NCI-H226 (cell line): ENCODE results near the gene OXNAD1.

Experiments used
- DNase-seq: peaks from one replicate; pipeline ENCODE4 v3.0.0-alpha.2; 2015

OXNAD1 gene

GRCh38 chr3:16279010-16279801 lies 14.2 kb downstream of the OXNAD1 start:
- no peak for DNase-seq

- DNase-seq: no peak
These were observed 15.7 kb downstream of the OXNAD1 start for GRCh38 chr3:16280671-16281070.

GRCh38 chr3:16284633-16285032 lies 19.6 kb downstream of the OXNAD1 start:
- DNase-seq: no peak

GRCh38 chr3:16286161-16286560 lies 21.1 kb downstream of the OXNAD1 start:
- no peak for DNase-seq

GRCh38 chr3:16286751-16287543 lies 21.9 kb downstream of the OXNAD1 start:
- DNase-seq: no peak

- no peak for DNase-seq
These were observed 23.7 kb downstream of the OXNAD1 start for GRCh38 chr3:16288664-16289063.

- no peak for DNase-seq
These were observed 24.3 kb downstream of the OXNAD1 start for GRCh38 chr3:16289144-16289889.

GRCh38 chr3:16290007-16290826 lies 25.2 kb downstream of the OXNAD1 start:
- no peak for DNase-seq

- no peak for DNase-seq
These were observed 25.8 kb downstream of the OXNAD1 start for GRCh38 chr3:16290827-16291196.

GRCh38 chr3:16294844-16295243 lies 29.8 kb downstream of the OXNAD1 start:
- DNase-seq: no peak

GRCh38 chr3:16295298-16295890 lies 30.4 kb downstream of the OXNAD1 start:
- no peak for DNase-seq

GRCh38 chr3:16297997-16298885 lies 33.2 kb downstream of the OXNAD1 start:
- no peak for DNase-seq

GRCh38 chr3:16298891-16299290 lies 33.9 kb downstream of the OXNAD1 start:
- no peak for DNase-seq

- no peak for DNase-seq
These were observed 34.7 kb downstream of the OXNAD1 start for GRCh38 chr3:16299746-16300145.

- DNase-seq: no peak
These were observed 35.3 kb downstream of the OXNAD1 start for GRCh38 chr3:16300307-16300706.

- DNase-seq: no peak
These were observed 35.9 kb downstream of the OXNAD1 start for GRCh38 chr3:16300881-16301359.

- DNase-seq: no peak
These were observed 36.5 kb downstream of the OXNAD1 start for GRCh38 chr3:16301507-16301906.

GRCh38 chr3:16302082-16302631 lies 37.1 kb downstream of the OXNAD1 start:
- DNase-seq: no peak

- DNase-seq: no peak
These were observed 38.1 kb downstream of the OXNAD1 start for GRCh38 chr3:16303037-16303575.
